ENCODE results near the gene LRRN1.

- TF ChIP-seq, protein P1, sequence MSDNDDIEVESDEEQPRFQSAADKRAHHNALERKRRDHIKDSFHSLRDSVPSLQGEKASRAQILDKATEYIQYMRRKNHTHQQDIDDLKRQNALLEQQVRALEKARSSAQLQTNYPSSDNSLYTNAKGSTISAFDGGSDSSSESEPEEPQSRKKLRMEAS (IDR thresholded peaks at IDR 0.05) = no peak
- no peak for TF ChIP-seq ZBTB7A (IDR thresholded peaks at IDR 0.05; ENCODE audit: low read depth)
- TF ChIP-seq CREB1 (IDR thresholded peaks at IDR 0.05; ENCODE audit: low read depth) = no peak
- no peak for TF ChIP-seq TCF12 (IDR thresholded peaks at IDR 0.05; ENCODE audit: low read depth)
- TF ChIP-seq FOXM1 (IDR thresholded peaks at IDR 0.05; ENCODE audit: borderline replicate concordance, low read depth) = no peak
- no peak for TF ChIP-seq YY1 (IDR thresholded peaks at IDR 0.05; ENCODE audit: low read depth)
- TF ChIP-seq, protein P2, sequence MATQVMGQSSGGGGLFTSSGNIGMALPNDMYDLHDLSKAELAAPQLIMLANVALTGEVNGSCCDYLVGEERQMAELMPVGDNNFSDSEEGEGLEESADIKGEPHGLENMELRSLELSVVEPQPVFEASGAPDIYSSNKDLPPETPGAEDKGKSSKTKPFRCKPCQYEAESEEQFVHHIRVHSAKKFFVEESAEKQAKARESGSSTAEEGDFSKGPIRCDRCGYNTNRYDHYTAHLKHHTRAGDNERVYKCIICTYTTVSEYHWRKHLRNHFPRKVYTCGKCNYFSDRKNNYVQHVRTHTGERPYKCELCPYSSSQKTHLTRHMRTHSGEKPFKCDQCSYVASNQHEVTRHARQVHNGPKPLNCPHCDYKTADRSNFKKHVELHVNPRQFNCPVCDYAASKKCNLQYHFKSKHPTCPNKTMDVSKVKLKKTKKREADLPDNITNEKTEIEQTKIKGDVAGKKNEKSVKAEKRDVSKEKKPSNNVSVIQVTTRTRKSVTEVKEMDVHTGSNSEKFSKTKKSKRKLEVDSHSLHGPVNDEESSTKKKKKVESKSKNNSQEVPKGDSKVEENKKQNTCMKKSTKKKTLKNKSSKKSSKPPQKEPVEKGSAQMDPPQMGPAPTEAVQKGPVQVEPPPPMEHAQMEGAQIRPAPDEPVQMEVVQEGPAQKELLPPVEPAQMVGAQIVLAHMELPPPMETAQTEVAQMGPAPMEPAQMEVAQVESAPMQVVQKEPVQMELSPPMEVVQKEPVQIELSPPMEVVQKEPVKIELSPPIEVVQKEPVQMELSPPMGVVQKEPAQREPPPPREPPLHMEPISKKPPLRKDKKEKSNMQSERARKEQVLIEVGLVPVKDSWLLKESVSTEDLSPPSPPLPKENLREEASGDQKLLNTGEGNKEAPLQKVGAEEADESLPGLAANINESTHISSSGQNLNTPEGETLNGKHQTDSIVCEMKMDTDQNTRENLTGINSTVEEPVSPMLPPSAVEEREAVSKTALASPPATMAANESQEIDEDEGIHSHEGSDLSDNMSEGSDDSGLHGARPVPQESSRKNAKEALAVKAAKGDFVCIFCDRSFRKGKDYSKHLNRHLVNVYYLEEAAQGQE (IDR thresholded peaks at IDR 0.05; ENCODE audit: low read depth) = no peak
- no peak for TF ChIP-seq RAD21 (IDR thresholded peaks at IDR 0.05; ENCODE audit: low read depth)
- TF ChIP-seq TAF1 (IDR thresholded peaks at IDR 0.05; ENCODE audit: low read depth) = no peak
Measured at GRCh38 chr3:3816034-3816433, 16.8 kb downstream of the LRRN1 start.
